Measurements from ENCODE around the gene BCL2A1.
"Not testable (repeated sequence)": the region's sequence is repeated elsewhere in the genome, so short reads cannot be mapped to it uniquely, and the experiment has no call there.

Gene BCL2A1

GRCh38 chr15:79957741-79958140, 13.3 kb downstream of the BCL2A1 start:
- DNase-seq = no peak

GRCh38 chr15:79956354-79956939, 14.5 kb downstream of the BCL2A1 start:
- DNase-seq = peak; percentile 30 to 52

GRCh38 chr15:79954661-79955060, 16.3 kb downstream of the BCL2A1 start:
- peak; percentile 87 to 94 for DNase-seq

- peak; percentile 97 to 98 for DNase-seq
Observed at GRCh38 chr15:79953951-79954444, 17.0 kb downstream of the BCL2A1 start.

- peak; percentile 89 to 90 for DNase-seq
Observed at GRCh38 chr15:79952329-79952728, 18.7 kb downstream of the BCL2A1 start.

- DNase-seq = no peak
Observed at GRCh38 chr15:79950247-79950646, 20.7 kb downstream of the BCL2A1 start.

- no peak for DNase-seq
Observed at GRCh38 chr15:79948761-79949160, 22.2 kb downstream of the BCL2A1 start.

GRCh38 chr15:79948095-79948695, 22.8 kb downstream of the BCL2A1 start:
- DNase-seq = peak in 1 of 2 donors; percentile 70

GRCh38 chr15:79947009-79947408, 24.0 kb downstream of the BCL2A1 start:
- no peak for DNase-seq

DNA sequence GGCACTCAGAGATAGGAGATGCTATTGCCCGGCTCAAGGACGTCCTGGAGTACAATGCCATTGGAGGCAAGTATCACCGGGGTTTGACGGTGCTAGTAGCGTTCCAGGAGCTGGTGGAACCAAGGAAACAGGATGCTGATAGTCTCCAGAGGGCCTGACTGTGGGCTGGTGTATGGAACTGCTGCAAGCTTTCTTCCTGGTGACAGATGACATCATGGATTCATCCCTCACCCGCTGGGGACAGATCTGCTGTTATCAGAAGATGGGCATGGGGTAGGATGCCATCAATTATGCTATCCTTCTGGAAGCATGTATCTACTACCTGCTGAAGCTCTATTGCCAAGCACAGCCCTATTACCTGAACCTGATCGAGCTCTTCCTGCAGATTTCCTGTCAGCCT, 26.4 kb downstream of the BCL2A1 start:
- DNase-seq = peak in 1 of 2 donors; percentile 61

GRCh38 chr15:79943820-79944219, 27.2 kb downstream of the BCL2A1 start:
- DNase-seq = peak; percentile 50 to 59

- peak; percentile 81 to 87 for DNase-seq
Observed at GRCh38 chr15:79942741-79943481, 28.1 kb downstream of the BCL2A1 start.

- DNase-seq = no peak
Observed at GRCh38 chr15:79939399-79939798, 31.6 kb downstream of the BCL2A1 start.

- no peak for DNase-seq
Observed at GRCh38 chr15:79938143-79938542, 32.9 kb downstream of the BCL2A1 start.

- not testable (repeated sequence) for DNase-seq
Observed at GRCh38 chr15:79935556-79936201, 35.3 kb downstream of the BCL2A1 start.

DNA sequence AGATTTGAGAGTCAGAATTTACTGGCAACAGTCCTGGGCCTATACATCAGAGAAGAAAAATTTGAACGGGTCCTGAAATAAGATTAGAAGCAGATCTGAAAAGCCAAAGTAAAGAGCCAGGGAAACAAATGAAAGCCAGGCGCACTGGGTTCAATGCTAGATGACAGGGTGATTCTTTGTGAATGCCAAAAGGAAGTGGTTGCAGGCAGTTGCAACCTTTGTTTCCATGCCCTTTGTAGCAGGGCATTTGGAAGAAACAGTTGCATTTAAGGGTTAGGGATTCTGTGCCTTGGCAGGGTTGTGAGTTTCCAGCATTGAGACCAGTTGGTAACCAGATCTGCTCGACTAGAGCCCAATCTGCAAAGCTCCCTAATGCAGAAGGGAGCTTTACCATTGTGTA, 37.8 kb downstream of the BCL2A1 start:
- no peak for DNase-seq

- DNase-seq = peak; percentile 54 to 62
Observed at GRCh38 chr15:79932447-79932846, 38.5 kb downstream of the BCL2A1 start.

GRCh38 chr15:79930516-79930915, 40.5 kb downstream of the BCL2A1 start:
- DNase-seq = peak; percentile 72 to 75

- no peak for DNase-seq
Observed at GRCh38 chr15:79929412-79929811, 41.6 kb downstream of the BCL2A1 start.

- not testable (repeated sequence) for DNase-seq
Observed at GRCh38 chr15:79926116-79926515, 44.9 kb downstream of the BCL2A1 start.

GRCh38 chr15:79924379-79924778, 46.6 kb downstream of the BCL2A1 start:
- DNase-seq = no peak

DNA sequence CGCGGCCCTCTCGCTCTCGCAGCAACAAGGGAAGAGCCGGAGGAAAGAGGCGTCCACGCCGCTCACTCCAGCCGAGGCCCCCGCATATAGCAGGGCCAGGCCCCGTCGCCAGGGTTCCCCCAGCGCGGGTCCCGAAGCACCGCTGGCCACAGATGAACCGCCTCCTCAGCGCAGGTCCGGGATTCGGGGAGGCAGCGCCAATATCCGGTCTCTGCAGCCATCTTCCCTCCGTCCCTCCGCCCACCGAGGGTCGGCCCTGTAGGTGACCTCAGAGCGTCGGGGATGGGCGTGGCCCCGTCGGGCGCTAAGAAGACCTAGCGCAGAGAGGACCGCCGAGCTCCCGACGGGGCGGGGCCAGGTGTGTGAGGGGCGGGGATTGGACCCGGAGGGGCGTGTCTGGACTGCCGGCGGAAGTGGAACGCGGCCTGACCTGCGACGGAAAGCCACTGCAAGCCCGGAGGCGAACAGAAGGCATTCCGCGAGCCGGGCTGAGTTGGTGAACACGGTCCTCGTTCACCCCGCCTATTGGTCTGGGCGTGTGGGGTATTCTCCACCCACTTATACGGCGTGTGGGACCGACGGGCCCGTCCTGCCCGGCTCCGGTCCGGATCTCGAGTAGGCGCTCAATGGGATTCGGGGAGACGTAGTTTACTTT, 47.4 kb downstream of the BCL2A1 start:
- peak; percentile 98 to 99 for DNase-seq

DNA sequence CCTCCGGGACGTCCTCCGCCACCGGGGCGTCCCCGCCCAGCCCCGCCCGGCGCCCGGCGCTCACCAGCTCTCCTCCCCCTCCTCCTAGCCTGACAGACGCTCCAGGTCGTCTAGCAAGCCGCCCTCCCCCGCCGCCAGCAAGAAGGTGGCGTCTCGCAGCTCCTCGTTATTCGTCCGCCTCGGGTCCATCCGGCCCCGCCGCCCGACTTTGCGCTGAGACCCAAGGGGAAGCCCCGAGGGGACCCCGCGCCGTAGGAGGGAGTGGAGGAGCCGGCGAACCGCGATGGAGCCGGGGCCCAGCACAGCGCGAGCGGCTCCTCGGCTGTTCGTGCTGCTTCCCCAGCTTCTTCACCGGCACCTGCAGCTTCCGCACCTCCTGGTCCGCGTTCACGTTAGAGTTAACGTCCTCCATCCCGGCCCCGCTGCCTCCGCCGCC, 47.9 kb downstream of the BCL2A1 start:
- DNase-seq = peak; percentile 58 to 73
